ENCODE results near the gene ADAMTS12.
A peak's percentile ranks its signal among the peaks of the same experiment; 100 is the strongest.

The ADAMTS12 gene

GRCh38 chr5:33937017-33937706, 45.4 kb upstream of the ADAMTS12 start:
- TF ChIP-seq CTCF (conservative IDR thresholded peaks at IDR 0.05; ENCODE audit: low read length) = no peak
- no peak for DNase-seq (ENCODE audit: low read depth)
- peak overlapping the region; percentile 63 for H3K4me3 ChIP-seq (ENCODE audit: low read length)

- no peak for TF ChIP-seq CTCF (conservative IDR thresholded peaks at IDR 0.05; ENCODE audit: low read length)
- H3K4me3 ChIP-seq (ENCODE audit: low read length) = peak within 1 kb of the TSS; percentile 63
- peak; percentile 28 for DNase-seq (ENCODE audit: low read depth)
Measured at GRCh38 chr5:33936381-33937016, 44.7 kb upstream of the ADAMTS12 start, which contains the start of gene RXFP3. RXFP3 (plus strand) TSS chr5:33936386; CDS start chr5:33936741, 355 bp downstream.

GRCh38 chr5:33936004-33936380, 44.2 kb upstream of the ADAMTS12 start:
- peak; percentile 51 for DNase-seq (ENCODE audit: low read depth)
- TF ChIP-seq CTCF (conservative IDR thresholded peaks at IDR 0.05; ENCODE audit: low read length) = no peak
- peak overlapping the region; percentile 63 for H3K4me3 ChIP-seq (ENCODE audit: low read length)

GRCh38 chr5:33934176-33934575, 42.4 kb upstream of the ADAMTS12 start:
- peak; percentile 6 for DNase-seq (ENCODE audit: low read depth)
- TF ChIP-seq CTCF (conservative IDR thresholded peaks at IDR 0.05; ENCODE audit: low read length) = no peak
- no peak overlapping the region for H3K4me3 ChIP-seq (ENCODE audit: low read length)

GRCh38 chr5:33933723-33934169, 42.0 kb upstream of the ADAMTS12 start:
- TF ChIP-seq CTCF (conservative IDR thresholded peaks at IDR 0.05; ENCODE audit: low read length) = no peak
- H3K4me3 ChIP-seq (ENCODE audit: low read length) = no peak overlapping the region
- no peak for DNase-seq (ENCODE audit: low read depth)

- no peak for DNase-seq (ENCODE audit: low read depth)
- TF ChIP-seq CTCF (conservative IDR thresholded peaks at IDR 0.05; ENCODE audit: low read length) = no peak
- H3K4me3 ChIP-seq (ENCODE audit: low read length) = no peak overlapping the region
Measured at GRCh38 chr5:33931136-33931535, 39.3 kb upstream of the ADAMTS12 start.
